K562 (cell line): Measurements from ENCODE around the gene ZNF462. TPM values are rescaled to one million over a fixed set of nuclear protein-coding genes. Genes with fewer than 3 reads are reported as not detected.

Experiments
- ATAC-seq: fragments of 200-7000 bp; cut with Tn5 transposase; 3 replicates; pipeline ENCODE4 v1.9.1; 2020; ENCODE audit warnings: moderate library complexity
- BruUV-seq: library from RNA; stranded (reverse); fragments of 400-500 nt; replicated peaks from 2 replicates; lab custom pipeline; 2021; lab: Mats Ljungman, UMichigan
- CTCF ChIA-PET: fragments of 300-600 bp; formaldehyde crosslinking; extraction: SDS; loops from one replicate; lab custom pipeline; 2021; ENCODE audit warnings: low intra/inter-chr PET ratio; lab: Yijun Ruan, JAX
- POLR2A ChIA-PET: fragments of 300-600, 350-650 bp; sonication (Branson Sonifier 250); formaldehyde crosslinking; extraction: SDS; loops from one replicate; lab custom pipeline; 2021; ENCODE audit warnings: antibody characterized with exemption, inconsistent platforms; lab: Yijun Ruan, JAX
- DNase-seq, 4 experiments: peaks; one replicate each; pipeline versions ENCODE4 v3.0.0 to v3.0.0-alpha.2; 2011 to 2018; ENCODE audit warnings: low spot score in 3 of 4, mixed read lengths in 3 of 4; ENCODE audit errors: extremely low read depth in 1 of 4
- FAIRE-seq: peaks from 2 replicates; lab custom pipeline; 2011; peaks lifted over from hg19 to GRCh38; lab: Jason Lieb, UNC
- H2AFZ ChIP-seq: 2 replicates; pipeline ENCODE4 v1.6.0; 2011; ENCODE audit warnings: low read depth, low read length, control low read depth, inconsistent platforms
- H3K27ac ChIP-seq: fragments of 200-600 bp; 3 replicates; pipeline ENCODE4 v1.8.0; 2011; ENCODE audit warnings: low read depth, mild to moderate bottlenecking, control low read depth, inconsistent platforms, low read length, moderate library complexity, mixed read lengths; ENCODE audit errors: extremely low read depth
- H3K27me3 ChIP-seq, 2 experiments: fragments of 300-600 bp in 1 of 2; 2 replicates in 1 of 2; 3 replicates in 1 of 2; pipeline versions ENCODE4 v1.6.0 to v1.8.0; 2011; ENCODE audit warnings: inconsistent platforms in 2 of 2, low read length in 2 of 2, mild to moderate bottlenecking in 1 of 2, mixed read lengths in 1 of 2, moderate library complexity in 1 of 2; ENCODE audit not compliant: control insufficient read depth in 2 of 2, insufficient read depth in 2 of 2
- H3K36me3 ChIP-seq: fragments of 300-600 bp; 3 replicates; pipeline ENCODE4 v1.8.0; 2011; ENCODE audit warnings: mild to moderate bottlenecking, low read length, inconsistent platforms; ENCODE audit not compliant: control insufficient read depth, insufficient read depth
- H3K4me1 ChIP-seq, 2 experiments: fragments of 200-600 bp in 1 of 2; replicated peaks in 1 of 2; 2 replicates in 1 of 2; 3 replicates in 1 of 2; pipeline versions ENCODE4 v1.5.1 to v1.8.0; 2011; ENCODE audit warnings: inconsistent platforms in 2 of 2, low read length in 2 of 2, mild to moderate bottlenecking in 1 of 2, mixed read lengths in 1 of 2, moderate library complexity in 1 of 2; ENCODE audit not compliant: control insufficient read depth in 2 of 2, insufficient read depth in 2 of 2
- H3K4me2 ChIP-seq: 2 replicates; pipeline ENCODE4 v1.6.1; 2011; ENCODE audit warnings: low read length, control low read depth, inconsistent platforms, mixed read lengths; ENCODE audit not compliant: insufficient read depth
- H3K4me3 ChIP-seq: fragments of 200-600 bp; sonication (generic), shearing (Covaris generic); 2 replicates; pipeline ENCODE4 v1.5.1; 2016; ENCODE audit warnings: control low read depth, inconsistent platforms
- H3K79me2 ChIP-seq: fragments of 200-600 bp; 3 replicates; pipeline ENCODE4 v1.8.0; 2011; ENCODE audit warnings: low read length, inconsistent platforms; ENCODE audit not compliant: control insufficient read depth, insufficient read depth
- H3K9ac ChIP-seq, 2 experiments: 2 replicates each; pipeline versions ENCODE4 v1.6.0 to v1.6.1; 2011; ENCODE audit warnings: low read depth in 2 of 2, low read length in 2 of 2, control low read depth in 1 of 2, inconsistent platforms in 1 of 2, mild to moderate bottlenecking in 1 of 2, mixed read lengths in 1 of 2; ENCODE audit not compliant: insufficient read depth in 1 of 2
- H3K9me1 ChIP-seq: one replicate; pipeline ENCODE4 v1.6.0; 2011; ENCODE audit warnings: inconsistent platforms, mild to moderate bottlenecking, low read length, moderate library complexity; ENCODE audit not compliant: control insufficient read depth, insufficient read depth
- H3K9me3 ChIP-seq: replicated peaks from 2 replicates; pipeline ENCODE4 v1.5.1; 2011; ENCODE audit warnings: low read depth, low read length, inconsistent platforms; ENCODE audit not compliant: control insufficient read depth, insufficient read depth
- H4K20me1 ChIP-seq: replicated peaks from 2 replicates; pipeline ENCODE4 v1.6.1; 2011; ENCODE audit warnings: low read length, inconsistent platforms, mixed read lengths; ENCODE audit not compliant: control insufficient read depth, insufficient read depth
- CXXC5 ChIP-seq: fragments of 250-450 bp; sonication (Bioruptor Pico); IDR thresholded peaks from 2 replicates; pipeline ENCODE4 v1.8.0; 2022; ENCODE audit warnings: inconsistent platforms, mild to moderate bottlenecking, moderate library complexity
- JUN ChIP-seq, 2 experiments: sonication (generic) in 1 of 2; formaldehyde crosslinking in 1 of 2; IDR thresholded peaks; 2 replicates each; pipeline versions ENCODE4 v1.6.1 to v1.8.0; 2012 to 2022; ENCODE audit warnings: borderline replicate concordance in 2 of 2, mild to moderate bottlenecking in 2 of 2, improper control_type of control experiment in 1 of 2, low read depth in 1 of 2, low read length in 1 of 2, missing genetic modification reagents in 1 of 2
- MCM3 ChIP-seq: fragments of 450-650 bp; IDR thresholded peaks from 2 replicates; pipeline ENCODE4 v1.6.1; 2016
- PHB2 ChIP-seq: fragments of 450-650 bp; IDR thresholded peaks from 2 replicates; pipeline ENCODE4 v1.6.1; 2017; ENCODE audit warnings: low read depth
- ZNF3 ChIP-seq: fragments of 250-450 bp; sonication (Bioruptor Pico); IDR thresholded peaks from 2 replicates; pipeline ENCODE4 v1.5.0; 2021; ENCODE audit warnings: mild to moderate bottlenecking, moderate library complexity
- WGBS: fragments of 100-300 bp; shearing (Covaris generic); methylation state at CpG from one replicate; pipeline ENCODE4 v1.1.6; 2016; ENCODE audit warnings: low coverage, mixed read lengths; ENCODE audit not compliant: insufficient coverage; ENCODE audit errors: missing lambda C conversion rate; 5-methylcytosine and 5-hydroxymethylcytosine counted together
- in situ Hi-C: fragments of 300-500 bp; cut with MboI; formaldehyde crosslinking; loops from 4 replicates; pipeline ENCODE4 v1.15.0; 2018; ENCODE audit warnings: inconsistent platforms, mixed read lengths
- intact Hi-C: fragments of 100-400 bp; cut with micrococcal nuclease; formaldehyde crosslinking; loops from 2 replicates; pipeline ENCODE4 v1.14.2; 2022
- polyA plus RNA-seq, 8 experiments: library from polyadenylated mRNA; depleted of rRNA in 4 of 8; stranded (reverse) in 5 of 8; unstranded in 3 of 8; fragments of >200 nt; fragmentation: Nextera tagmentation in 2 of 8; fragmentation: Illumina TruSeq in 1 of 8; extraction: Ambion mirVana in 2 of 8; extraction: Trizol in 1 of 8; gene quantifications; 2 replicates each; pipeline versions ENCODE4 v1.2.1 to v1.2.3, GENCODE V29; 2011 to 2014; ENCODE audit warnings: inconsistent platforms in 1 of 8, missing spikeins in 1 of 8
- total RNA-seq, 7 experiments: library from RNA; depleted of rRNA in 6 of 7; stranded (reverse); fragments of >200 nt in 6 of 7; fragmentation: Illumina TruSeq in 2 of 7; extraction: Trizol in 2 of 7; gene quantifications; 2 replicates each; pipeline versions ENCODE4 v1.2.1 to v1.2.3, GENCODE V29; 2011 to 2021; ENCODE audit warnings: low replicate concordance in 1 of 7
- TF ChIP-seq, protein P1 (sequence below): sonication (generic); formaldehyde crosslinking; IDR thresholded peaks from 2 replicates; pipeline ENCODE4 v1.8.0; 2022; ENCODE audit warnings: mild to moderate bottlenecking, missing genetic modification reagents
- TF ChIP-seq, protein P2 (sequence below): sonication (generic); formaldehyde crosslinking; IDR thresholded peaks from 2 replicates; pipeline ENCODE4 v1.8.0; 2023; ENCODE audit warnings: mild to moderate bottlenecking, missing genetic modification reagents

ZNF462 gene
- total and polyA plus RNA-seq, 9 of the 15 experiments (the other 6 are each of a cell fraction or from before 2014, with no cell fraction given): 0.20 TPM; not detected in 8

DNA sequence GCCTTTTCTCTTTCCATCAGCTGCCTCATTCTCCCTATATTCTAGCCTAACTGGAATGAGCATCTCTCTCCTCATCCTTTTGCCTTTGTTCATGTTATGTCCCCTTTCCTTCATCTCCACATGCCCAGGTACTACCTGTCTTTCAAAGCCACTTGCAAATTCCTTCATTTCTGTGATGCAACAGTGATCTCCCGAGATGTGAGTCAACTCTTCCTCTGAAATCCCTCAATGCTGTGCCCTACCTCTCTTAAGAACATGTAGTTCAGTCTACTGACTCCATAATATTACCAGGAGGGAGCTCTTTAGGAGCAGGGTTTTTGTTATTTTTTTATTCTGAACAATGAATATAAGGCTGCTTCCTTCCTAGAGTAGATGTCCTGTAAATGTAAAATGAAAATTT, 91.6 kb downstream of the ZNF462 start (continued):
- TF ChIP-seq, protein P1, sequence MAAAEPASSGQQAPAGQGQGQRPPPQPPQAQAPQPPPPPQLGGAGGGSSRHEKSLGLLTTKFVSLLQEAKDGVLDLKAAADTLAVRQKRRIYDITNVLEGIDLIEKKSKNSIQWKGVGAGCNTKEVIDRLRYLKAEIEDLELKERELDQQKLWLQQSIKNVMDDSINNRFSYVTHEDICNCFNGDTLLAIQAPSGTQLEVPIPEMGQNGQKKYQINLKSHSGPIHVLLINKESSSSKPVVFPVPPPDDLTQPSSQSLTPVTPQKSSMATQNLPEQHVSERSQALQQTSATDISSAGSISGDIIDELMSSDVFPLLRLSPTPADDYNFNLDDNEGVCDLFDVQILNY (CRISPR knock-in tag): no peak
- no peak for TF ChIP-seq ZNF3 (CRISPR knock-in tag)

DNA sequence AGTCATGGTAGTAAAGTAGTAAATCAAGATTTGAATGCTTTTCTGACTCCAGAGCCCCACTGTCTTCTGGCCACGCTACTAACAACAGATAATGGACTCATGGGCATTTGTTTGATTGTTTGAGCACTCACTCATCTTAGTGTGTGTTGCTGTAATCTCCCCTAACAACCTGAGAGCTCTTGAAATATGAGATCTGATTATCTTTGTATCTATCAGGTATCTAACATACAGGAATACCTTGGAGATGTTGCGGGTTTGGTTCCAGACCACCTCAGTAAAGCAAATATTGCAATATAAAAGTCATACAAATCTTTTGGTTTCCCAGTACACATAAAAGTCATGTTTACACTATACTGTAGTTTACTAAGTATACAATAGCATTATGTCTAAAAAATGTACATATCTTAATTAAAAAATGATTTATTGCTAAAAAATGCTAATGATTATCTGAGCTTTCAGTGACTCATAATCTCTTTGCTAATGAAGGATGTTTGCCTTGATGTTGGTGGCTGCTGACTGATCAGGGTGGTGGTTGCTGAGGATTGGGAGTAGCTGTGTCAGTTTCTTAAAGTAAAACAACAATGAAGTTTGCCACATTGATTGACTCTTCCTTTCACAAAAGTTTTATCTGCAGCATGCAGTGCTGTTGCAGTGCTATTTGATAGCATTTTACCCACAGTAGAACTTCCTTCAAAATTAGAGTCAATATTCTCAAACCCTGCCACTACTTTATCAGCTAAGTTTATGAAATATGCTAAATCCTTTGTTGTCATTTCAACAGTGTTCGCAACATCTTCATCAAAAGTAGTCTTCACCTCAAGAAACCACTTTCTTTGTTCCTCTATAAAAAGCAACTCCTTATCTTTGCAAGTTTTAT, 92.2 kb downstream of the ZNF462 start:
- Histone ChIP-seq H3K9me1 (no peaks in the 10 kb centered on the region), H3K9ac (no peak overlapping the region), H3K27me3 (no peaks in the 10 kb centered on the region), H3K79me2 (no peaks in the 10 kb centered on the region), H3K4me3 (no peak overlapping the region), H3K36me3 (no peaks in the 10 kb centered on the region), H2AFZ (no peak overlapping the region), H4K20me1 (no peaks in the 10 kb centered on the region), H3K4me1 (no peaks in the 10 kb centered on the region), H3K27ac (no peak overlapping the region), H3K9me3 (no peaks in the 10 kb centered on the region), H3K4me2 (no peak overlapping the region)
- no TSS peak for BruUV-seq
- TF ChIP-seq, protein P2, sequence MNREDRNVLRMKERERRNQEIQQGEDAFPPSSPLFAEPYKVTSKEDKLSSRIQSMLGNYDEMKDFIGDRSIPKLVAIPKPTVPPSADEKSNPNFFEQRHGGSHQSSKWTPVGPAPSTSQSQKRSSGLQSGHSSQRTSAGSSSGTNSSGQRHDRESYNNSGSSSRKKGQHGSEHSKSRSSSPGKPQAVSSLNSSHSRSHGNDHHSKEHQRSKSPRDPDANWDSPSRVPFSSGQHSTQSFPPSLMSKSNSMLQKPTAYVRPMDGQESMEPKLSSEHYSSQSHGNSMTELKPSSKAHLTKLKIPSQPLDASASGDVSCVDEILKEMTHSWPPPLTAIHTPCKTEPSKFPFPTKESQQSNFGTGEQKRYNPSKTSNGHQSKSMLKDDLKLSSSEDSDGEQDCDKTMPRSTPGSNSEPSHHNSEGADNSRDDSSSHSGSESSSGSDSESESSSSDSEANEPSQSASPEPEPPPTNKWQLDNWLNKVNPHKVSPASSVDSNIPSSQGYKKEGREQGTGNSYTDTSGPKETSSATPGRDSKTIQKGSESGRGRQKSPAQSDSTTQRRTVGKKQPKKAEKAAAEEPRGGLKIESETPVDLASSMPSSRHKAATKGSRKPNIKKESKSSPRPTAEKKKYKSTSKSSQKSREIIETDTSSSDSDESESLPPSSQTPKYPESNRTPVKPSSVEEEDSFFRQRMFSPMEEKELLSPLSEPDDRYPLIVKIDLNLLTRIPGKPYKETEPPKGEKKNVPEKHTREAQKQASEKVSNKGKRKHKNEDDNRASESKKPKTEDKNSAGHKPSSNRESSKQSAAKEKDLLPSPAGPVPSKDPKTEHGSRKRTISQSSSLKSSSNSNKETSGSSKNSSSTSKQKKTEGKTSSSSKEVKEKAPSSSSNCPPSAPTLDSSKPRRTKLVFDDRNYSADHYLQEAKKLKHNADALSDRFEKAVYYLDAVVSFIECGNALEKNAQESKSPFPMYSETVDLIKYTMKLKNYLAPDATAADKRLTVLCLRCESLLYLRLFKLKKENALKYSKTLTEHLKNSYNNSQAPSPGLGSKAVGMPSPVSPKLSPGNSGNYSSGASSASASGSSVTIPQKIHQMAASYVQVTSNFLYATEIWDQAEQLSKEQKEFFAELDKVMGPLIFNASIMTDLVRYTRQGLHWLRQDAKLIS (CRISPR knock-in tag): no peak
- TF ChIP-seq PHB2 (no peak), JUN (IDR thresholded peaks at IDR 0.05; ENCODE audit: borderline replicate concordance, low read depth, low read length) (no peak), JUN (CRISPR knock-in tag; IDR thresholded peaks at IDR 0.05; ENCODE audit: borderline replicate concordance) (no peak), CXXC5 (no peak), MCM3 (no peak)
- WGBS: 0% methylated on average over 3 of the region's 3 CpGs
- POLR2A ChIA-PET: no interaction called here
- FAIRE-seq: no peak
- in situ Hi-C loops (no loop called here), intact Hi-C loops (no loop called here)
- CTCF ChIA-PET: no interaction called here
- DNase-seq: no peak
- no peak for ATAC-seq
